Duodenal mucosa (tissue), 2 donors: ENCODE results near the gene NKD1.

Experiments
- H3K27ac ChIP-seq: one replicate; pipeline ENCODE4 v1.7.0; 2013; ENCODE audit warnings: low read depth, low read length
- H3K27me3 ChIP-seq, 2 donors: one replicate each; pipeline ENCODE4 v1.7.0; 2013; ENCODE audit warnings: low read length in 2 of 2, control low read depth in 1 of 2; ENCODE audit not compliant: insufficient read depth in 2 of 2, control insufficient read depth in 1 of 2
- H3K36me3 ChIP-seq, 2 donors: one replicate each; pipeline ENCODE4 v1.7.0; 2013; ENCODE audit warnings: low read length in 2 of 2, control low read depth in 1 of 2; ENCODE audit not compliant: insufficient read depth in 2 of 2, control insufficient read depth in 1 of 2
- H3K4me1 ChIP-seq, 2 donors: one replicate each; pipeline ENCODE4 v1.7.0; 2013; ENCODE audit warnings: low read length in 2 of 2, control low read depth in 1 of 2; ENCODE audit not compliant: insufficient read depth in 2 of 2, control insufficient read depth in 1 of 2
- H3K4me3 ChIP-seq, 2 donors: one replicate each; pipeline ENCODE4 v1.7.0; 2013; ENCODE audit warnings: low read length in 2 of 2, low read depth in 1 of 2
- H3K9ac ChIP-seq, 2 donors: one replicate each; pipeline ENCODE4 v1.7.0; 2013; ENCODE audit warnings: low read length in 2 of 2, low read depth in 1 of 2
- H3K9me3 ChIP-seq, 2 donors: one replicate each; pipeline ENCODE4 v1.7.0; 2013; ENCODE audit warnings: low read length in 2 of 2, control low read depth in 1 of 2; ENCODE audit not compliant: control insufficient read depth in 1 of 2

Gene NKD1

GRCh38 chr16:50634947-50635346, 86.8 kb downstream of the NKD1 start:
- no peak overlapping the region for H3K27ac ChIP-seq
- H3K4me1 ChIP-seq, result no peaks in the 10 kb centered on the region
- no peaks in the 10 kb centered on the region for H3K27me3 ChIP-seq
- H3K4me3 ChIP-seq, result no peak overlapping the region
- no peak overlapping the region for H3K9ac ChIP-seq
- no peaks in the 10 kb centered on the region for H3K9me3 ChIP-seq
- no peaks in the 10 kb centered on the region for H3K36me3 ChIP-seq

GRCh38 chr16:50635505-50636392, 87.6 kb downstream of the NKD1 start:
- Histone ChIP-seq H3K9me3 (no peaks in the 10 kb centered on the region), H3K36me3 (no peaks in the 10 kb centered on the region), H3K27ac (no peak overlapping the region)

GRCh38 chr16:50636753-50637374, 88.7 kb downstream of the NKD1 start:
- H3K9ac ChIP-seq, result no peak overlapping the region
- no peaks in the 10 kb centered on the region for H3K9me3 ChIP-seq
- H3K27ac ChIP-seq, result no peak overlapping the region
- no peaks in the 10 kb centered on the region for H3K36me3 ChIP-seq
- H3K4me3 ChIP-seq, result no peak overlapping the region
- no peaks in the 10 kb centered on the region for H3K4me1 ChIP-seq
- no peaks in the 10 kb centered on the region for H3K27me3 ChIP-seq

More at GRCh38 chr16:50635505-50636392, 87.6 kb downstream of the NKD1 start:
- Histone ChIP-seq H3K4me3 (no peak overlapping the region), H3K9ac (no peak overlapping the region), H3K27me3 (no peaks in the 10 kb centered on the region), H3K4me1 (no peaks in the 10 kb centered on the region)

GRCh38 chr16:50637716-50638602, 89.8 kb downstream of the NKD1 start:
- H3K27ac ChIP-seq, result no peak overlapping the region
- H3K36me3 ChIP-seq, result no peaks in the 10 kb centered on the region
- H3K9ac ChIP-seq, result no peak overlapping the region
- H3K4me3 ChIP-seq, result no peak overlapping the region
- H3K27me3 ChIP-seq, result no peaks in the 10 kb centered on the region
- H3K4me1 ChIP-seq, result no peaks in the 10 kb centered on the region
- H3K9me3 ChIP-seq, result no peaks in the 10 kb centered on the region

GRCh38 chr16:50638816-50639670, 90.8 kb downstream of the NKD1 start:
- Histone ChIP-seq H3K27me3 (no peaks in the 10 kb centered on the region), H3K27ac (no peak overlapping the region), H3K9me3 (no peaks in the 10 kb centered on the region), H3K4me1 (no peaks in the 10 kb centered on the region), H3K9ac (no peak overlapping the region), H3K4me3 (no peak overlapping the region), H3K36me3 (no peaks in the 10 kb centered on the region)

- Histone ChIP-seq H3K36me3 (no peaks in the 10 kb centered on the region), H3K27ac (no peak overlapping the region), H3K4me3 (no peak overlapping the region)
Observed at GRCh38 chr16:50640391-50640790, 92.2 kb downstream of the NKD1 start.

GRCh38 chr16:50640919-50641817, 93.0 kb downstream of the NKD1 start:
- Histone ChIP-seq H3K27me3 (no peaks in the 10 kb centered on the region), H3K4me1 (no peaks in the 10 kb centered on the region), H3K9ac (no peak overlapping the region), H3K36me3 (no peaks in the 10 kb centered on the region), H3K27ac (no peak overlapping the region), H3K9me3 (no peaks in the 10 kb centered on the region), H3K4me3 (no peak overlapping the region)

More at GRCh38 chr16:50640391-50640790, 92.2 kb downstream of the NKD1 start:
- no peaks in the 10 kb centered on the region for H3K9me3 ChIP-seq
- H3K9ac ChIP-seq, result no peak overlapping the region
- no peaks in the 10 kb centered on the region for H3K27me3 ChIP-seq
- H3K4me1 ChIP-seq, result no peaks in the 10 kb centered on the region

GRCh38 chr16:50641818-50642187, 93.6 kb downstream of the NKD1 start:
- Histone ChIP-seq H3K36me3 (no peaks in the 10 kb centered on the region), H3K4me1 (no peaks in the 10 kb centered on the region), H3K27me3 (no peaks in the 10 kb centered on the region), H3K9ac (no peak overlapping the region), H3K27ac (no peak overlapping the region), H3K9me3 (no peaks in the 10 kb centered on the region), H3K4me3 (no peak overlapping the region)

- no peak overlapping the region for H3K4me3 ChIP-seq
- no peaks in the 10 kb centered on the region for H3K36me3 ChIP-seq
- H3K27me3 ChIP-seq, result no peaks in the 10 kb centered on the region
- H3K27ac ChIP-seq, result no peak overlapping the region
- H3K9me3 ChIP-seq, result no peaks in the 10 kb centered on the region
- no peak overlapping the region for H3K9ac ChIP-seq
- H3K4me1 ChIP-seq, result no peaks in the 10 kb centered on the region
Observed at GRCh38 chr16:50642349-50642748, 94.2 kb downstream of the NKD1 start.
